C1 segment of cervical spinal cord (tissue), 14 donors: ENCODE data around the gene FAM161B.
A peak's percentile ranks its signal among the peaks of the same experiment; 100 is the strongest.
"Not testable (repeated sequence)": the region's sequence is repeated elsewhere in the genome, so short reads cannot be mapped to it uniquely, and the experiment has no call there.

Experiments
- DNase-seq, 14 donors: peaks; one replicate each; lab custom pipeline; 2025; lab: John Stamatoyannopoulos, UW

FAM161B gene

GRCh38 chr14:73949752-73950734 lies at the start of gene FAM161B, which contains the start of gene COQ6:
Gene FAM161B, minus strand, starts transcription at chr14:73950094. Its CDS starts 68 bp downstream, at chr14:73950026.
Gene COQ6, plus strand, starts transcription at chr14:73950302. Its CDS starts 31 bp downstream, at chr14:73950333.
- peak; percentile 44 to 97 (median 92) for DNase-seq

- DNase-seq, result no peak
Measured at GRCh38 chr14:73998726-73999125, 48.8 kb upstream of the FAM161B start.

- no peak for DNase-seq
Measured at GRCh38 chr14:73997944-73998447, 48.1 kb upstream of the FAM161B start.

GRCh38 chr14:73997108-73997943 lies 47.4 kb upstream of the FAM161B start:
- DNase-seq, result no peak

- DNase-seq, result no peak
Measured at GRCh38 chr14:73996731-73997107, 46.8 kb upstream of the FAM161B start.

- no peak for DNase-seq
Measured at GRCh38 chr14:73995977-73996378, 46.1 kb upstream of the FAM161B start.

DNA sequence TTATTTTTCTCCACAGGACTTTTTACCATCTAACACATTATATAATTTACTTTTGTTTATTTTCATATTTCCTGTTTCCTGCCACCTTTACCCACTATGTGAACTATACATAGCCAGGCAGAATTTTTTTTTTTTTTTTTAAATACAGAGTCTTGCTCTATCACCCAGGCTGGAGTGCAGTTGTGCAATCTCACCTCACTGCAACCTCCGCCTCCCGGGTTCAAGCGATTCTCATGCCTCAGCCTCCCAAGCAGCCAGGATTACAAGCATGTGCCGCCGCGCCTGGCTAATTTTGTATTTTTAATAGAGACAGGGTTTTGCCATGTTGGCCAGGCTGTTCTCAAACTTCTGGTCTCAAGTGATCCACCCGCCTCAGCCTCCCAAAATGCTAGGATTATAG lies 45.0 kb upstream of the FAM161B start:
- DNase-seq, result not testable (repeated sequence)

GRCh38 chr14:73991092-73991491 lies 41.2 kb upstream of the FAM161B start:
- no peak for DNase-seq

DNA sequence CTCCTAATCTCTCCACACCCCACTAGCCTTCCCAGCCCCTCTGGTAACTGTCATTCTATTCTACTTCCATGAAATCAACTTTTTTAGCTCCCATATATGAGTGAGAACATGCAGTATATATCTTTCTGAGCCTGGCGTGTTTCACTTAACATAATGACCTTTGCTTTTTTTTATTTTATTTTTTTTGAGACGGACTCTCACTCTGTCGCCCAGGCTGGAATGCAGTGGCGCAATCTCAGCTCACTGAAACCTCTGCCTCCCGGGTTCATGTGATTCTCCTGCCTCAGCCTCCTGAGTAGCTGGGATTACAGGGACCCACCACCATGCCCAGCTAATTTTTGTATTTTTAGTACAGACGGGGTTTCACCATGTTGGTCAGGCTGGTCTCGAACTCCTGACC lies 38.8 kb upstream of the FAM161B start:
- DNase-seq, result not testable (repeated sequence)

DNA sequence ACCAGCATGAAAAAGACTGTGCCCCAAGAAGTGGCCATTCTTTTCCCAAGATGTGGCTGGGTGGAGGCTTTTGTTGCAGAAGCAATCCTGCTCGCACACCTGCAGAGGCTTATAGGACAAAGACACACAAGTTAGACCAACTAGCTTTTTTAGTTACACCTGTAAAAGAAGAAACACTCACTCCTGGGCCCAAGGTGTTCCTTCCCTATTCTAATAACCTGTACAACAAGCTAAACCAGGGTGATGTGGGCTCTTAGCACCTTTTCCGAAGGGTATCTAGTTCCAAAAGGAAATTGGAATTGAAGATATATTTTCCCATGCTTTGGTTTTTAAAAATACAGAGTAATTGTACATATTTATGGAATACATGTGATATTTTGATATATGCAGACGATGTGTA lies 38.2 kb upstream of the FAM161B start:
- no peak for DNase-seq

GRCh38 chr14:73977896-73978295 lies 28.0 kb upstream of the FAM161B start:
- no peak for DNase-seq

DNA sequence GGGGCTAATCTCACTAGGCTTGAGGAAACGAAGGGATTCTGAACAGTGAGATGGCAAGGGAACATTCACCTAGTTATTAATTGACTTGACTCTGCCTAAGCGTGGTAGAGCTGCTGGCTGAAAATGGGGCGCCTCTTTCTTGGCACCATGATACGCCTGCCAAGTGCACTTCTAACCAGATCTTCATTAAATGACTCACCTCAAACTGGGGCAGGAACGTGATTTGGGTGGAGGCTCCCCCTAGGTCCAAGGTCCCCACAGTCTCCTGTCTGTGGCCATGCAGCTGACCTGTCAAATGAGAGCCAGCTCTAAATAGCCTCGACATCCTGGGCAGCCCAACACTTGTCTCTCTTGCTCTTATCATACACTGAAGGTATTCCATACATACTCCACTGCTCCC lies 26.2 kb upstream of the FAM161B start:
- DNase-seq, result no peak

- DNase-seq, result no peak
Measured at GRCh38 chr14:73973497-73973896, 23.6 kb upstream of the FAM161B start.

- DNase-seq, result no peak
Measured at GRCh38 chr14:73968885-73969284, 19.0 kb upstream of the FAM161B start.

DNA sequence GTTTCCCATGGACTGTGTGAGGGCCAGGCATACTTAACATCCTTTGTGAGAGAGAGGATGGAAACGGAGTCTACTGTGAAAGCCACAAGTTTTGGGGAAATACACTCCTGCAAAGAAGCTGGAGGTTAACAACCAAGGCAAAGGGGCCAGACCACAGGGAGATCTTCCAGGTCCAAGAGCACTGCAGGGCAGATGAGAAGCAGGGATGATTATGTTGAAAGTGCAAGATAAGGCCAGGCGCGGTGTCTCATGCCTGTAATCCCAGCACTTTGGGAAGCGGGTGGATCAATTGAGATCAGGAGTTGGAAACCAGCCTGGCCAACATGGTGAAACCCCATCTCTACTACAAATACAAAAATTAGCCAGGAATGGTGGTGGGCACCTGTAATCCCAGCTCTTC lies 15.3 kb upstream of the FAM161B start:
- no peak for DNase-seq

- no peak for DNase-seq
Measured at GRCh38 chr14:73961192-73961591, 11.3 kb upstream of the FAM161B start.

- no peak for DNase-seq
Measured at GRCh38 chr14:73958591-73958990, 8.7 kb upstream of the FAM161B start.

DNA sequence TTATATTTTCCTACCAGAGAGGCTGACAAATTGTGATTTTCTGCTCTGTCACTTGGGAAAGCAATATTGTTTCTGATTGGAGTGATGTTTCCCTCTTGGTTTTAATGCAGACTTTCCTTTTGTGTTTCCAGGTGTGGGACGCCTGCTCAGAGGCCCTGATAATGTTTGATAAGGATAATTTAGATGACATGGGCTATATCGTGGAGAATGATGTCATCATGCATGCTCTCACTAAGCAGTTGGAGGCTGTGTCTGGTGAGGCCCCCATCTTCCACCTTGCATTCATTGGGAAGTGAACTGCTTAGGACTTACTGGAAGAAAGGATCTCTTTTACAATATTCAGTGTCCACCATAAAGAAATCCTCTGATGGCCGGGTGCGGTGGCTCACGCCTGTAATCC lies 5.8 kb upstream of the FAM161B start:
- no peak for DNase-seq

- DNase-seq, result no peak
Measured at GRCh38 chr14:73953731-73954130, 3.8 kb upstream of the FAM161B start.

- no peak for DNase-seq
Measured at GRCh38 chr14:73945159-73945670, 4.7 kb downstream of the FAM161B start.

DNA sequence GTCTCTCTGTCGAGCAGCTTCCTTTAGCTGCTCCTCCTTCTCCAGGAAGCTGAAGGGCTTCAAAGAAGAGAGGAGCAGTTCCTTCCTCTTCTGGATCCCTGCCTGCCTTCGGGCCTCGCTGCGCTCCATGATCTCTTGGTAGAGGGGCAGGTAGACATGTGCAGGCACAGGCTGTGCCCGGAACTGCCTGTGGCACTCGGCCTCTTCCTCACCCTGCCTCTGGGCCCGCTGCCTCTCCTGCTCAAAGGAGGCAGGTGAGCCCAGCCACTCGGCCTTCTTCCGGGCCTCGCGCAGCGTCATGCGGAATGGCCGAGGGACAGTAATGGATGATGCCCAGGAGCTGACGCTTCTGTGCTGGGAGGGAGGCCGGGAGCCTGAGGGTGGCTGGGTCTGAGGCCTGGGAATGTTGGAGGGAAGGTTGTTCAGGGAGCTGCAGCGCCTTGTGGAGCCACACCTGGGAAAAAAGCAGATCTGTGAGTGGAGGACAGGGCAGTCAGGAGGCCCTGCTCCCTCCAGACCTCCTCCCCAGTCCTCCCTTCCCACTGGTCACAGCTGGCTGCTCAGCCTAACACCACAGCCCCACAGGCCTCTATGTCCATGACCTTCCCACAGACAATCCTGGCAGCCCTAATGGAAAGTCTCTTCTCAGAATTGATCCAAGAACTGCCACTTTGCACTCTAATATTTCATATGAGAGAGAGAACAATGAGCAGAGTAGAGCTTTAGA lies 5.3 kb downstream of the FAM161B start:
- no peak for DNase-seq
